Transverse colon (tissue), 4 donors: ENCODE results near the gene NLGN4X. TPM values are rescaled to one million over a fixed set of nuclear protein-coding genes. Genes with fewer than 3 reads are reported as not detected.

Source experiments
- DNase-seq: peaks from one replicate; pipeline ENCODE4 v3.0.0-alpha.2; 2019
- H3K27ac ChIP-seq, 4 donors: fragments of 200-600 bp; sonication (generic); 2 replicates each; pipeline ENCODE4 v1.5.1; 2016 to 2018; ENCODE audit warnings: inconsistent platforms in 4 of 4
- H3K27me3 ChIP-seq: fragments of 200-600 bp; sonication (generic); 2 replicates; pipeline ENCODE4 v1.5.1; 2017; ENCODE audit warnings: inconsistent platforms
- H3K36me3 ChIP-seq, 4 donors: fragments of 200-600 bp; sonication (generic); 2 replicates each; pipeline ENCODE4 v1.5.1; 2017 to 2019; ENCODE audit warnings: inconsistent platforms in 4 of 4
- H3K4me1 ChIP-seq, 4 donors: fragments of 200-600 bp; sonication (generic); 2 replicates each; pipeline ENCODE4 v1.5.1; 2017 to 2020; ENCODE audit warnings: inconsistent platforms in 4 of 4
- H3K4me3 ChIP-seq, 4 donors: fragments of 200-600 bp; sonication (generic); 1 replicate in 1 of 4; 2 replicates in 3 of 4; pipeline versions ENCODE4 v1.5.1 to v1.6.1; 2017 to 2019; ENCODE audit warnings: inconsistent platforms in 4 of 4
- H3K9me3 ChIP-seq, 2 donors: fragments of 200-600 bp; sonication (generic); 2 replicates each; pipeline ENCODE4 v1.5.1; 2017 to 2019; ENCODE audit warnings: inconsistent platforms in 2 of 2
- CTCF ChIP-seq, 5 experiments: fragments of 200-600 bp in 3 of 5; fragments of 450-650 bp in 2 of 5; sonication (generic) in 3 of 5; IDR thresholded peaks; 1 replicate in 2 of 5; 2 replicates in 3 of 5; pipeline ENCODE4 v1.5.1; 2016 to 2017; ENCODE audit warnings: antibody characterized with exemption in 5 of 5, inconsistent platforms in 3 of 5, mild to moderate bottlenecking in 2 of 5, moderate library complexity in 1 of 5
- EP300 ChIP-seq: sonication (generic); formaldehyde crosslinking; IDR thresholded peaks from one replicate; pipeline ENCODE4 v1.6.1; 2017; ENCODE audit warnings: antibody characterized with exemption, low read depth
- POLR2A ChIP-seq: fragments of 450-650 bp; IDR thresholded peaks from one replicate; pipeline ENCODE4 v1.6.1; 2016; ENCODE audit warnings: antibody characterized with exemption, mild to moderate bottlenecking, moderate library complexity
- POLR2AphosphoS5 ChIP-seq, 3 donors: sonication (generic); formaldehyde crosslinking; IDR thresholded peaks; one replicate each; pipeline ENCODE4 v1.6.1; 2016; ENCODE audit warnings: antibody characterized with exemption in 3 of 3
- WGBS, 2 donors: methylation state at CpG; one replicate each; pipeline ENCODE4 v1.1.5; 2018; ENCODE audit warnings: low coverage in 1 of 2; 5-methylcytosine and 5-hydroxymethylcytosine counted together
- in situ Hi-C, 4 donors: fragments of 200-750 bp; cut with MboI; loops; one replicate each; pipeline versions ENCODE4 v1.15.0 to v1.15.1; 2017; ENCODE audit warnings: low sequenced_read_pairs in 3 of 4, low pct_ligation_motif_present in 1 of 4, low pct_unique_long_range_greater_than_20kb in 1 of 4
- intact Hi-C: fragments of 100-400 bp; cut with DNase I; formaldehyde crosslinking; loops from one replicate; pipeline ENCODE4 v1.15.1; 2023; ENCODE audit warnings: low total_unique reads
- total RNA-seq, 4 donors: library from RNA; depleted of rRNA; stranded (reverse); fragments of >200 nt; gene quantifications; one replicate each; pipeline ENCODE4 v1.1.0, GENCODE V29; 2016

NLGN4X gene
- total RNA-seq, 4 donors from 2014 or later = 0.96 to 1.7 (median 1.5) TPM; not detected in 1

- no peaks in the 10 kb centered on the region for H3K9me3 ChIP-seq
- no peak for DNase-seq
- H3K36me3 ChIP-seq = no peaks in the 10 kb centered on the region
- WGBS, 2 donors = 56% methylated on average over 5 of the region's 5 CpGs; no CpG with 5 or more reads in 1 of the 2 donors
- no peak overlapping the region for H3K27ac ChIP-seq
- intact Hi-C loops (no loop called here), in situ Hi-C loops (no loop called here)
- no peak overlapping the region for H3K4me3 ChIP-seq
- H3K27me3 ChIP-seq = no peaks in the 10 kb centered on the region
- no peaks in the 10 kb centered on the region for H3K4me1 ChIP-seq
- TF ChIP-seq CTCF (IDR thresholded peaks at IDR 0.05) (no peak), POLR2AphosphoS5 (IDR thresholded peaks at IDR 0.05) (no peak), EP300 (no peak), POLR2A (no peak)
Measured at GRCh38 chrX:6002056-6002455, 226.6 kb downstream of the NLGN4X start.

GRCh38 chrX:5998901-5999300, 229.8 kb downstream of the NLGN4X start:
- WGBS, 2 donors = 56 to 60% methylated on average over 1 to 3 of the region's 3 CpGs
- in situ Hi-C loops (no loop called here), intact Hi-C loops (no loop called here)
- DNase-seq = no peak
- no peaks in the 10 kb centered on the region for H3K9me3 ChIP-seq
- H3K4me1 ChIP-seq = no peaks in the 10 kb centered on the region
- TF ChIP-seq CTCF (IDR thresholded peaks at IDR 0.05) (no peak), POLR2A (no peak), EP300 (no peak)
- H3K36me3 ChIP-seq = no peaks in the 10 kb centered on the region
- H3K4me3 ChIP-seq = no peak overlapping the region
- no peak overlapping the region for H3K27ac ChIP-seq
- H3K27me3 ChIP-seq = no peaks in the 10 kb centered on the region

GRCh38 chrX:5998456-5998855, 230.2 kb downstream of the NLGN4X start:
- in situ Hi-C loops = no loop called here
- intact Hi-C loops = no loop called here
- WGBS, 2 donors = 79 to 88% methylated on average over 1 of the region's 1 CpG

GRCh38 chrX:5991393-5991792, 237.3 kb downstream of the NLGN4X start:
- no peak overlapping the region for H3K4me3 ChIP-seq
- H3K27me3 ChIP-seq = no peaks in the 10 kb centered on the region
- TF ChIP-seq POLR2A = no peak
- TF ChIP-seq EP300 = no peak
- TF ChIP-seq POLR2AphosphoS5 (IDR thresholded peaks at IDR 0.05) = no peak
- no peak for TF ChIP-seq CTCF (IDR thresholded peaks at IDR 0.05)
- 34% methylated on average over 3 of the region's 3 CpGs; no CpG with 5 or more reads in 1 of the 2 donors for WGBS, 2 donors
- H3K27ac ChIP-seq = no peak overlapping the region
- no peak for DNase-seq
- H3K4me1 ChIP-seq = no peaks in the 10 kb centered on the region
- H3K36me3 ChIP-seq = no peaks in the 10 kb centered on the region
- H3K9me3 ChIP-seq = no peaks in the 10 kb centered on the region
- in situ Hi-C loops = no loop called here
- intact Hi-C loops = no loop called here

More at GRCh38 chrX:5998456-5998855, 230.2 kb downstream of the NLGN4X start:
- H3K4me3 ChIP-seq = no peak overlapping the region
- no peaks in the 10 kb centered on the region for H3K4me1 ChIP-seq
- no peaks in the 10 kb centered on the region for H3K27me3 ChIP-seq
- TF ChIP-seq CTCF (IDR thresholded peaks at IDR 0.05) = no peak
- TF ChIP-seq POLR2A = no peak
- TF ChIP-seq POLR2AphosphoS5 (IDR thresholded peaks at IDR 0.05) = no peak
- no peak for TF ChIP-seq EP300
- H3K36me3 ChIP-seq = no peaks in the 10 kb centered on the region
- no peaks in the 10 kb centered on the region for H3K9me3 ChIP-seq
- no peak overlapping the region for H3K27ac ChIP-seq
- no peak for DNase-seq
